ELR (cell line): Measurements from ENCODE around the gene TAS2R19.
"Not testable (repeated sequence)": the region's sequence is repeated elsewhere in the genome, so short reads cannot be mapped to it uniquely, and the experiment has no call there.

ENCODE experiments used
- DNase-seq: peaks from one replicate; pipeline ENCODE4 v3.0.0-alpha.2; 2015; ENCODE audit warnings: low read depth

The TAS2R19 gene

DNA sequence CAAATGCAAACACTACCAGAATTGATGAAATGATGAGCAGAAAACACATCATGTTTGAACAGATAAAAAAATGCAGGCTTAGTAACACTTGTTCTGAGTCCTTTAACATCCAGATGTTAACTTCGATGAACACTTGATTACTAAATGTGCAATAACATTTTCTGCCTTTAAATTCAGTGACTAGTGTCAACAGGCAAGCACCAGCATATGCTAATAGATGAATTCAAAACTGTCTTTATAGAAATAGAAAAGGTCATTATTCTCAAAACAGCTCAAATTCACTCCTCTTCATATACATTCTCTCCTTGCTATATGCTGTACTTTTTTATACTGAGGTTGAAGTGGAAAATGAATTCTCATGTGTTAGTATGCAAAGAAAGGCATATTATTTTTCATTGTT lies at the start of gene TAS2R19:
TSS of gene TAS2R19 (minus strand) at position 101 of the 400 bp plus-strand sequence. CDS start at position 52, 49 bp downstream.
- no peak for DNase-seq

GRCh38 chr12:11071414-11071813 lies 49.0 kb upstream of the TAS2R19 start:
- no peak for DNase-seq

GRCh38 chr12:11070999-11071398 lies 48.6 kb upstream of the TAS2R19 start:
- DNase-seq, result no peak

DNA sequence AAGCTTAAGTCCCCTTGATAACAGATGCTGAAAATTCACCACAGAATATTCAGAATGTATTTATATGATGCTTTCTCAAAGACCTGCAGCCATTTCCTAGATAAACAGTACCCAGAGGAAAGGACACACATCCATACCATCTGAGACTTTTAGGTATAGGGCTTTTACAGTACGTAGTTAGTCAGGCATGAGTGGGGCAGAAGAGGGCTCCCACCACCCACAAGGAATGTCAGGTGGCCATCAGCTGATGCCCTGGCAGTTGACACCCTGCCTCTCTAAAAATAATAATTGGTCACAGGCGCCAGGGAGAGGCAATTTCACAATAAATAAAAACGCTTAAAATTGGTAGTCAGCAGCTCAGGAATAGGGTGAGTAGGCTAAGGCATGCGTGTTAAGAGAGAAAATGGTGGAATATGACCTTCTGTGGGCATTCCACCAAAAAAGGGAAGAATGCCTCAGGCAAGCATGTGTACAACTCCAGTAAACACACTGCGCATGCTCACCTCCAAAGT lies 47.5 kb upstream of the TAS2R19 start:
- no peak for DNase-seq

GRCh38 chr12:11067514-11067913 lies 45.1 kb upstream of the TAS2R19 start:
- DNase-seq, result no peak

DNA sequence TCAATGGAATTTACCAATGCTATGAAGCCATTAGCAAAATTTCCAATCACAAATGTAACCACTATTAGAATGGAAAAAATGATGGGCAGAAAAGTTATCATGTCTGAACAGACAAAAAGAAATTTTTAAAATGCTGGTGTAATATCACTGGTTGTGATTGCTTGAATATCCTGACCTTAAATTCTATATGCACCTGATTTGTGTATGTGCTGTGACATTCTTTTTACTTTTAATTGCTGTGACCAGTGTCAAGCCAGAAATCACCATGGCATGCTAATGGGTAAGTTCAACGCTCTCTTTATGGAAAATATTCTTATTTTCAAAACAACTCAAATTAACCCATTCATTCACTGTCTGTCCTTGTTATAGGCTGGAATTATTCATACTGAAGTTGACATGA lies 39.8 kb upstream of the TAS2R19 start, which contains the start of gene TAS2R46:
TSS of gene TAS2R46 (minus strand) at position 101 of the 400 bp plus-strand sequence. CDS start at position 101, 0 bp downstream.
- DNase-seq, result not testable (repeated sequence)

DNA sequence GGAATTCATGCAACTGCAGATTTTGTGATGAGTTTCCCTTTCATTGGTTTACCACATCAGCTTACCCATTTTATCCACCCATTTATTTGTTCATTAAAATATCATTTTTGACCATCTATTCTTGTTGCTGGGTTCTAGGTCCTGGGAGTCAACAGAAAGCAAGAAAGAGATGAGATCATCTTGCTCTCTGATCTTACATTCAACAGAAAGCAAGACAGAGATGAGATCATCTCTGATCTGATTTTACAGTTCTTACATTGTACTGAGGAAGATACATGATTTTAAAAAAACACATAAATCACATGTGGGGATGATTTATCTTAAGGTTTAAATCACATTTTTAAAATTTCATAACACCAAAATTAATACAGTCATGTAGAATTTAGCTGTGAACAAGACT lies 37.4 kb upstream of the TAS2R19 start:
- peak; percentile 11 for DNase-seq

DNA sequence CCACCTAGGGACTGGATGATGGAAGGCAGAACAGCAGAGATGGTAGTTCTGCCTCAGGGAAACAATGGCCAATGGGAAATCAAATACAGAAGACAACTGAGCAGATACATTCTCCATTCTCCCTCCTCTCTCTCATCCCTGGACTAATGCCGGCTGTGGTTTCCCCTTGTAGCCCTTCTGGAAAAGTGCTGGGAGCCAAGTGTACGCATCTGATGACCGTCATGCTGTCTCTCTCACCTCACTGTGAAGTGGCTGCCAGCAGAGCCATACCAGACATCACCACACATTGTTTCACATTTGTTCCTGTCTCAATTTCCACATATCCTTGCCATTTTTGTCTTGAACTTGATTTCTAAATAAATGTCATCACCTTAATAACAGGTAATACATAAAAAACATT lies 36.6 kb upstream of the TAS2R19 start:
- DNase-seq, result no peak

GRCh38 chr12:11055306-11055705 lies 32.9 kb upstream of the TAS2R19 start:
- DNase-seq, result no peak

DNA sequence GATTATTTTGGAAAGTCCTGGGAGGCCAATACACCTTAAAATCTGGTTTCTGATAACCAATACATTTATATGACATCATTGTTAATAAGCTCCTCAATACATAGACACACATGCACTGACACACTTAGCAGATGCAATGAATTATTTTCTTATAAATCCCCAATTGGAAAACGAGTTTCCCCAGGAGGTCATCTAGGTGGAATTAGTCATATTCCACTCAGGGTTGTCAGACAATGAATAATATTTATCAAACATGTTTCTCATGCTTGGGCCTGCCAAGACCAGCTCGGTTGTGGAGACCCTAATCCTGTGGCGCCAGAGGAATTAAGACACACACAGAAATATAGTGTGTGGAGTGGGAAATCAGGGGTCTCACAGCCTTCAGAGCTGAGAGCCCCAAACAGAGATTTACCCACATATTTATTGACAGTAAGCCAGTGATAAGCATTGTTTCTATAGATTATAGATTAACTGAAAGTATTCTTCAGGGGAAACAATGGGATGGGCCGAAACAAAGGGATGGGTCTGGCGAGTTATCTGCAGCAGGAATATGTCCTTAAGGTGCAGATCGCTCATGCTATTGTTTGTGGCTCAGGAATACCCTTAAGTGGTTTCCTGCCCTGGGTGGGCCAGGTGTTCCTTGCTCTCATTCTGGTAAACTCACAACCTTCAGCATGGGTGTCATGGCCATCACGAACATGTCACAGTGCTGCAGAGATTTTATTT lies 27.5 kb upstream of the TAS2R19 start:
- not testable (repeated sequence) for DNase-seq

GRCh38 chr12:11041366-11041765 lies 18.9 kb upstream of the TAS2R19 start:
- not testable (repeated sequence) for DNase-seq

DNA sequence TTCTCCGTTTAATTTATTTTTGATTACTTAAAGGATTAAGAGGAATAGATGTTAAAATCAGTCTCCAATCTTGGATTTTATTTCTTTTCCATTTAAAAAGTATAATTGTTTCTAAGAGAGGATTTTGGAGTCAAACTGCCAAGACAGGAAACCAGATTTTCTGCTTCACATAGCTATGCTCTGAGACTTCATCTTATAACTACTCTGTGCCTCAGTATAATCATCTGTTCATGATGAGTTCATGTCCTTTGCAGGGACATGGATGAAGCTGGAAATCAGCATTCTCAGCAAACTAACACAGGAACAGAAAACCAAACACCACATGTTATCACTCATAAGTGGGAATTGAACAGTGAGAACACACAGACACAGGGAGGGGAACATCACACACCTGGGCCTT lies 17.7 kb upstream of the TAS2R19 start:
- peak; percentile 42 for DNase-seq

- DNase-seq, result no peak
Measured at GRCh38 chr12:11039171-11039570, 16.8 kb upstream of the TAS2R19 start.

DNA sequence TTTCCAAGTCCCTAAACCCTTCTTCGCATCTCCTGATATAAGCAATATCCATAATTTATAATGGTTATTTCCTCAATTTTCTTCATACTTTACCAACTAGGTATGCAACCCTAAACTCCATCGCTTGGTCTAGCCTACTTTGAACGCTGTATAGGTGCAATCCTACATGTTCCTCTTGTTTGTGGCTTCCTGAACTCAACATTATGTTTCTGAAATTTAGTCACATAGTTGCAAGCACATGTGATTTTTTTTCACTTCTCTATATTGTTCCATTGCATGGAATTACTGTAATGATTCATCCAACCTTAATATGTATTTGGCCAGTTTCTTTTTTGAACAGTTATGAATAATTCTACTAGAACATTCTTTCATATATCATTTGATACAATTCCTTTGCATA lies 11.5 kb upstream of the TAS2R19 start:
- DNase-seq, result not testable (repeated sequence)

- DNase-seq, result no peak
Measured at GRCh38 chr12:11031307-11031706, 8.9 kb upstream of the TAS2R19 start, which contains the start of gene TAS2R31. TSS of gene TAS2R31 (minus strand) at chr12:11031407. CDS start at chr12:11031335, 72 bp downstream.

DNA sequence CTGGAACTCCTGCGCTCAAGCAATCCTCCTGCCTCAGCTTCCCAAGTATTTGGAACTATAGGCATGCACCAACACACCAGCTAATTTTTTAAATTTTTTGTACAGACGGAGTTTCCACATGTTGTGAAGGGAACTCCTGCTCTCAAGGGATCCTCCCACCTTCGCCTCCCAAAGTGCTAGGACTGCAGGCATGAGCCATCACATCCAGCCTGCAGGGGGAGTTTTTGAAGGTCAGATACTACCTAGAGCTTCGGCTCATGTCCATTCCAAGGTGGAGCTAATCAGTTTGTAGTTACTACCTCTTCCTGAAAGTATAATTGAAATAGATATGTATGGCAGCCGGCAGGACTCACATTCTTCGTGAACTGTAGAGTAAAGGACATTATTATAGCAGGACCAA lies 3.7 kb upstream of the TAS2R19 start:
- peak; percentile 14 for DNase-seq

DNA sequence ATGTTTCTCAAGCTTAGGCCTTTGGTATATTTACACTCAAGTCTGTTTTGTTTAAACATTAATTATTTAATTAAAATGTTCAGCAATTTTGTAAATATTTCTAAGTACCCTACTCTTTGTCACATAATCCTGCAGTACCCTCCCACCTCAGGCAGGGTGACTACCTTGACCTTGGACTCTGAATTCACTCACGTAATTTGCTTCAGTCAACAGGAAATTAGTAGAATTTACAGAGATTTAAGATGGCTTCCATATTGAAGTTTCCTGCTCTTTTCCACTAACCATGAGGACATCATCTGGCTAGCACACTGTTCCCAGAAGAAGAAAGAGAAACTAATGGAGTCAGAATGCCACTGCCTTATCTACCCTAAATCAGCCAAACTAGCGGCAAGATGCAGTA lies 967 bp upstream of the TAS2R19 start:
- DNase-seq, result no peak

DNA sequence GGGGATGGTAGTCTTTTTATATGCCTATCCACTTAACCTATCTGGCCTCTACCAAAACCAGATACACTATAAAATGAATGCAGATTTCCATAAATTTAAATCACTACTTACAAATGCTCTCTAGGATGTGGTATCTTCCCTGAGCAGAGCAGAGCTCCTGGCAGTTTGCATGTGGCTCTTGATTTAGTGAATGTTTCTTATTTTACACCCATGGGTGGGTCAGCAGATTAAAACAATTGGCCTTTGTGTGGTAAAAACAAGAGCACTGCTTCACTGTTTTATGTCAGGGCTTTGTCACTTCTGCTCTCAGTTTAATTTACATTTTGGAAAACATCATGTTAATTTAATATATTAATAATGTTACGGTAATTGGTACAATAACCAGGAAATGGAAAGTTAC lies 5.5 kb downstream of the TAS2R19 start:
- no peak for DNase-seq

GRCh38 chr12:11015775-11016430 lies 6.5 kb downstream of the TAS2R19 start:
- no peak for DNase-seq

GRCh38 chr12:11014234-11014633 lies 8.2 kb downstream of the TAS2R19 start:
- DNase-seq, result peak; percentile 13

GRCh38 chr12:11007608-11008007 lies 14.8 kb downstream of the TAS2R19 start:
- no peak for DNase-seq

DNA sequence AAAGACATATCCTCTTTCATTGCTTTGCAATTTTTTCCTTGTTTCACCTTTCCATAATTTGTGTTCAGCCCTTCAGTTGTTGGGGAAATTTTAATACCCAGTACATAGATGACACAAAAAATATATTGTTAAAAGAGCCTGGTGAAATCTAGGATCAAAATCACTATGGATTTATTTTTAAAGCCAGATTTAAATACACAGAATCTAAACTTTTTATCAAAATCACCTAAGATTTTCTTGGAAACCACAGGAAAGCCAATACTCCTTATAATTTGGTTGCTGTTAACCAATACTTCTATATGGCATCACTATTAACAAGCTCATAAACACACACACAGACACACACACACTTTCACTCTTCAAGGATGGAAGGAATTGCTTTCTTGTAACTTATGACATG lies 24.2 kb downstream of the TAS2R19 start, which contains the start of gene TAS2R20:
TSS of gene TAS2R20 (minus strand) at position 101 of the 400 bp plus-strand sequence. CDS start 429 bp downstream, outside the sequence.
- no peak for DNase-seq

DNA sequence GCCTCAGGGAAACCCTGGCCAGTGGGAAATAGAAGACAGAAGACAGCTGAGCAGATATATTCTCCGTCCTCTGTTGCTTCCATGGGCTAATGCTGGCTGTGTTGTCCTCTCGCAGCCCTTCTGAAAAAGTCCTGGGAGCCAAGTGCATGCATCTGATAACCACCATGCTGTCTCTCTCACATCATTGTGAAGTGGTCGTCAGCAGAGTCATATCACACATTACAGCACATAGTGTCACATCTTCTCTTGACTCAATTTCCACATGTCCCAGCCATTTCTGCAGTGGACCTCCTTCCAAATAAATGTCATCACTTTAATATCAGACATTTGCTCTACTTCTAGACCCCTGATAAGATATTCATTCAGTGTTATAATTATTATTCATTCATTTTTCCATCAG lies 28.1 kb downstream of the TAS2R19 start:
- no peak for DNase-seq
